Lower lobe of right lung (tissue), 2 donors: ENCODE results near the gene TAF1A. TPM values are rescaled to one million over a fixed set of nuclear protein-coding genes. Genes with fewer than 3 reads are reported as not detected.

Experiments used
- ATAC-seq, 2 donors: fragments of 200-7000 bp; cut with Tn5 transposase; one replicate each; pipeline ENCODE4 v1.9.1; 2020 to 2022; ENCODE audit warnings: mild to moderate bottlenecking in 2 of 2, moderate library complexity in 2 of 2
- DNase-seq: peaks from one replicate; pipeline ENCODE4 v3.0.0-alpha.2; 2020
- H3K27ac ChIP-seq: fragments of 200-600 bp; one replicate; pipeline ENCODE4 v1.8.0; 2022
- H3K27me3 ChIP-seq: fragments of 200-600 bp; one replicate; pipeline ENCODE4 v1.8.0; 2022; ENCODE audit warnings: low read depth
- H3K36me3 ChIP-seq: fragments of 200-600 bp; one replicate; pipeline ENCODE4 v1.8.0; 2022; ENCODE audit warnings: mild to moderate bottlenecking
- H3K4me1 ChIP-seq: fragments of 200-600 bp; one replicate; pipeline ENCODE4 v1.8.0; 2022
- H3K4me3 ChIP-seq: fragments of 200-600 bp; one replicate; pipeline ENCODE4 v1.8.0; 2022; ENCODE audit warnings: mild to moderate bottlenecking
- H3K9me3 ChIP-seq: fragments of 200-600 bp; one replicate; pipeline ENCODE4 v1.8.0; 2022
- CTCF ChIP-seq: fragments of 200-600 bp; IDR thresholded peaks from one replicate; pipeline ENCODE4 v1.8.0; 2022; ENCODE audit warnings: antibody characterized with exemption, mild to moderate bottlenecking
- intact Hi-C: fragments of 100-400 bp; cut with DNase I; formaldehyde crosslinking; loops from one replicate; pipeline ENCODE4 v1.11.0; 2022
- total RNA-seq: library from RNA; stranded (reverse); fragmentation: NEBNext Ultra II Directional; extraction: Animal tissue kit (Norgen Biotek cat#: 25700); gene quantifications from one replicate; pipeline ENCODE4 v1.2.1, GENCODE V29; 2021
- donor health status: DM: no; HTN: yes; CAD: no; lungs with severe emphysema.

TAF1A gene
- total RNA-seq, 1 donor from 2014 or later: 9.7 TPM

GRCh38 chr1:222627232-222627631 is 37.5 kb upstream of the TAF1A start:
- no peaks in the 10 kb centered on the region for H3K4me1 ChIP-seq
- H3K27ac ChIP-seq: no peak overlapping the region
- intact Hi-C loops: no loop called here
- H3K4me3 ChIP-seq: no peak overlapping the region
- no peak for TF ChIP-seq CTCF
- H3K27me3 ChIP-seq: no peaks in the 10 kb centered on the region
- H3K9me3 ChIP-seq: no peaks in the 10 kb centered on the region
- ATAC-seq (no peak), DNase-seq (no peak)
- H3K36me3 ChIP-seq: peaks cover 88% of the 10 kb centered on the region

GRCh38 chr1:222624214-222624613 is 34.5 kb upstream of the TAF1A start:
- Histone ChIP-seq H3K36me3 (peaks cover 73% of the 10 kb centered on the region), H3K27ac (no peak overlapping the region), H3K27me3 (no peaks in the 10 kb centered on the region), H3K4me3 (no peak overlapping the region), H3K4me1 (peaks cover 9% of the 10 kb centered on the region), H3K9me3 (no peaks in the 10 kb centered on the region)
- ATAC-seq (no peak), DNase-seq (no peak)
- no peak for TF ChIP-seq CTCF
- intact Hi-C loops: no loop called here

GRCh38 chr1:222623458-222623857 is 33.7 kb upstream of the TAF1A start:
- H3K9me3 ChIP-seq: no peaks in the 10 kb centered on the region
- H3K4me3 ChIP-seq: no peak overlapping the region
- H3K4me1 ChIP-seq: peaks cover 14% of the 10 kb centered on the region
- DNase-seq (no peak), ATAC-seq (no peak)
- intact Hi-C loops: no loop called here
- H3K27ac ChIP-seq: no peak overlapping the region
- H3K27me3 ChIP-seq: no peaks in the 10 kb centered on the region
- no peak for TF ChIP-seq CTCF
- peaks cover 66% of the 10 kb centered on the region for H3K36me3 ChIP-seq

- Histone ChIP-seq H3K27me3 (no peaks in the 10 kb centered on the region), H3K36me3 (peaks cover 59% of the 10 kb centered on the region), H3K4me1 (peaks cover 14% of the 10 kb centered on the region), H3K27ac (no peak overlapping the region), H3K4me3 (no peak overlapping the region), H3K9me3 (no peaks in the 10 kb centered on the region)
- ATAC-seq: no peak
- DNase-seq: no peak
- TF ChIP-seq CTCF: no peak
- intact Hi-C loops: no loop called here
These were observed 33.0 kb upstream of the TAF1A start for GRCh38 chr1:222622765-222623164.

DNA sequence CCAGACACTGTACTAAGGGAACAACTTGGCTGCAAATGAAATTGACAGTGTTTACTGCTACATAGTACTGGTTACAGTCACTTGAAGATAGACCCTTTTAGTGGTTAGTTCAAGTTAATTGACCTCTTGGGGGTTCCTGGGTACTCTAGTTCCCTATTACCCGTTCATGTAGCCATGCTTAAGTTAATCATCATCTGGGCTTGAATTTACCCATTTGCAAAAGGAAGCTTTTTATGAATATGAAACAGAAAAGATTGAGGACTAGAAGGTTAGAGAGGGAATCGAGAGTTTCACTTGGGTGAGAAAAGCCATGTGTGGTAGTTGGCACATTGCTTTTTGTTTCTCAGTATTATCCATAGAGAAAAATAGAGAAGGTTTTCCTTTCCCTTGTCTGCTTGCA is 30.8 kb upstream of the TAF1A start:
- no peak for TF ChIP-seq CTCF
- Histone ChIP-seq H3K4me3 (no peak overlapping the region), H3K27me3 (no peaks in the 10 kb centered on the region), H3K36me3 (peaks cover 37% of the 10 kb centered on the region), H3K4me1 (peaks cover 18% of the 10 kb centered on the region), H3K9me3 (no peaks in the 10 kb centered on the region), H3K27ac (no peak overlapping the region)
- ATAC-seq: no peak
- intact Hi-C loops: no loop called here
- DNase-seq: no peak
